Esophagus muscularis mucosa (tissue), 4 donors: ENCODE measurements around the gene PC.

Experiments
- CTCF ChIP-seq, 3 experiments: fragments of 200-600 bp in 2 of 3; fragments of 450-650 bp in 1 of 3; sonication (generic) in 2 of 3; IDR thresholded peaks; one replicate each; pipeline ENCODE4 v1.5.1; 2017 to 2019; ENCODE audit warnings: antibody characterized with exemption in 3 of 3, mild to moderate bottlenecking in 2 of 3, moderate library complexity in 1 of 3
- EP300 ChIP-seq: sonication (generic); formaldehyde crosslinking; IDR thresholded peaks from one replicate; pipeline ENCODE4 v1.6.1; 2017; ENCODE audit warnings: antibody characterized with exemption
- POLR2A ChIP-seq: fragments of 450-650 bp; IDR thresholded peaks from one replicate; pipeline ENCODE4 v1.6.1; 2017; ENCODE audit warnings: antibody characterized with exemption, moderate library complexity, mild to moderate bottlenecking, low read depth
- POLR2AphosphoS5 ChIP-seq, 2 donors: sonication (generic); formaldehyde crosslinking; IDR thresholded peaks; one replicate each; pipeline ENCODE4 v1.6.1; 2017; ENCODE audit warnings: antibody characterized with exemption in 2 of 2

GRCh38 chr11:66958232-66958955 lies at the start of gene PC:
- TF ChIP-seq CTCF (IDR thresholded peaks at IDR 0.05) (peak in 1 of 3 experiments; percentile 16), POLR2A (peak; percentile 64), EP300 (no peak), POLR2AphosphoS5 (IDR thresholded peaks at IDR 0.05) (peak; percentile 83 to 94)
